K562 (cell line): Measurements from ENCODE around the gene SLC27A4. TPM values are rescaled to one million over a fixed set of nuclear protein-coding genes. Genes with fewer than 3 reads are reported as not detected.

Source experiments
- CHD4 ChIP-seq: fragments of 200-600 bp; sonication (generic); IDR thresholded peaks from 3 replicates; pipeline ENCODE4 v1.6.1; 2012; ENCODE audit warnings: low read depth, mild to moderate bottlenecking, mixed read lengths, low read length, inconsistent platforms; ENCODE audit not compliant: insufficient read depth, insufficient replicate concordance, poor library complexity, severe bottlenecking
- CXXC5 ChIP-seq: fragments of 250-450 bp; sonication (Bioruptor Pico); IDR thresholded peaks from 2 replicates; pipeline ENCODE4 v1.8.0; 2022; ENCODE audit warnings: inconsistent platforms, mild to moderate bottlenecking, moderate library complexity
- GATAD2A ChIP-seq: fragments of 450-650 bp; IDR thresholded peaks from 2 replicates; pipeline ENCODE4 v1.6.1; 2017
- HINFP ChIP-seq: fragments of 450-650 bp; conservative IDR thresholded peaks from 2 replicates; pipeline ENCODE4 v1.6.1; 2016; ENCODE audit warnings: missing genetic modification characterization, low read depth, mild to moderate bottlenecking, control low read depth, missing compliant biosample characterization
- NCOA2 ChIP-seq, 2 experiments: fragments of 450-650 bp; IDR thresholded peaks; 2 replicates each; pipeline ENCODE4 v1.6.1; 2018; ENCODE audit warnings: mild to moderate bottlenecking in 2 of 2, moderate library complexity in 1 of 2; ENCODE audit not compliant: partially characterized antibody in 2 of 2
- NR1H2 ChIP-seq: sonication (generic); formaldehyde crosslinking; IDR thresholded peaks from 2 replicates; pipeline ENCODE4 v1.4.0; 2020; ENCODE audit warnings: mild to moderate bottlenecking, missing genetic modification reagents
- ZNF583 ChIP-seq: fragments of 250-450 bp; sonication (Bioruptor Pico); IDR thresholded peaks from 2 replicates; pipeline ENCODE4 v1.4.0; 2020
- polyA plus RNA-seq, 8 experiments: library from polyadenylated mRNA; depleted of rRNA in 4 of 8; stranded (reverse) in 5 of 8; unstranded in 3 of 8; fragments of >200 nt; fragmentation: Nextera tagmentation in 2 of 8; fragmentation: Illumina TruSeq in 1 of 8; extraction: Ambion mirVana in 2 of 8; extraction: Trizol in 1 of 8; gene quantifications; 2 replicates each; pipeline versions ENCODE4 v1.2.1 to v1.2.3, GENCODE V29; 2011 to 2014; ENCODE audit warnings: inconsistent platforms in 1 of 8, missing spikeins in 1 of 8
- total RNA-seq, 7 experiments: library from RNA; depleted of rRNA in 6 of 7; stranded (reverse); fragments of >200 nt in 6 of 7; fragmentation: Illumina TruSeq in 2 of 7; extraction: Trizol in 2 of 7; gene quantifications; 2 replicates each; pipeline versions ENCODE4 v1.2.1 to v1.2.3, GENCODE V29; 2011 to 2021; ENCODE audit warnings: low replicate concordance in 1 of 7
- TF ChIP-seq, protein P1 (sequence below): fragments of 200-800 bp; sonication (Bioruptor generic); IDR thresholded peaks from 2 replicates; pipeline ENCODE4 v1.6.1; 2017; ENCODE audit warnings: missing genetic modification characterization, missing compliant biosample characterization
- TF ChIP-seq, protein P2 (sequence below): fragments of 450-650 bp; IDR thresholded peaks from 2 replicates; pipeline ENCODE4 v1.6.1; 2018; ENCODE audit warnings: mild to moderate bottlenecking, low read depth; ENCODE audit not compliant: partially characterized antibody

SLC27A4 gene
- total and polyA plus RNA-seq, 9 of the 15 experiments (the other 6 are each of a cell fraction or from before 2014, with no cell fraction given): 0.25 to 35.7 (median 14.0) TPM

GRCh38 chr9:128314697-128315096, 25.6 kb upstream of the SLC27A4 start (continued):
- TF ChIP-seq, protein P1, sequence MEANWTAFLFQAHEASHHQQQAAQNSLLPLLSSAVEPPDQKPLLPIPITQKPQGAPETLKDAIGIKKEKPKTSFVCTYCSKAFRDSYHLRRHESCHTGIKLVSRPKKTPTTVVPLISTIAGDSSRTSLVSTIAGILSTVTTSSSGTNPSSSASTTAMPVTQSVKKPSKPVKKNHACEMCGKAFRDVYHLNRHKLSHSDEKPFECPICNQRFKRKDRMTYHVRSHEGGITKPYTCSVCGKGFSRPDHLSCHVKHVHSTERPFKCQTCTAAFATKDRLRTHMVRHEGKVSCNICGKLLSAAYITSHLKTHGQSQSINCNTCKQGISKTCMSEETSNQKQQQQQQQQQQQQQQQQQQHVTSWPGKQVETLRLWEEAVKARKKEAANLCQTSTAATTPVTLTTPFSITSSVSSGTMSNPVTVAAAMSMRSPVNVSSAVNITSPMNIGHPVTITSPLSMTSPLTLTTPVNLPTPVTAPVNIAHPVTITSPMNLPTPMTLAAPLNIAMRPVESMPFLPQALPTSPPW (CRISPR knock-in tag): no peak
- TF ChIP-seq NR1H2 (CRISPR knock-in tag) (no peak), HINFP (tag) (no peak), ZNF583 (no peak), GATAD2A (no peak), NCOA2 (IDR thresholded peaks at IDR 0.05; ENCODE audit: partially characterized antibody in 2 of 2) (no peak), CHD4 (peak; percentile 85), CXXC5 (CRISPR knock-in tag) (no peak)
- TF ChIP-seq, protein P2, sequence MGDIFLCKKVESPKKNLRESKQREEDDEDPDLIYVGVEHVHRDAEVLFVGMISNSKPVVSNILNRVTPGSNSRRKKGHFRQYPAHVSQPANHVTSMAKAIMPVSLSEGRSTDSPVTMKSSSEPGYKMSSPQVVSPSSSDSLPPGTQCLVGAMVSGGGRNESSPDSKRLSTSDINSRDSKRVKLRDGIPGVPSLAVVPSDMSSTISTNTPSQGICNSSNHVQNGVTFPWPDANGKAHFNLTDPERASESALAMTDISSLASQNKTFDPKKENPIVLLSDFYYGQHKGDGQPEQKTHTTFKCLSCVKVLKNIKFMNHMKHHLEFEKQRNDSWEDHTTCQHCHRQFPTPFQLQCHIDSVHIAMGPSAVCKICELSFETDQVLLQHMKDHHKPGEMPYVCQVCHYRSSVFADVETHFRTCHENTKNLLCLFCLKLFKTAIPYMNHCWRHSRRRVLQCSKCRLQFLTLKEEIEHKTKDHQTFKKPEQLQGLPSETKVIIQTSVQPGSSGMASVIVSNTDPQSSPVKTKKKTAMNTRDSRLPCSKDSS: no peak
